ENCODE data around the gene SYCE1.
"Not testable (repeated sequence)": the region's sequence is repeated elsewhere in the genome, so short reads cannot be mapped to it uniquely, and the experiment has no call there.

The SYCE1 gene

GRCh38 chr10:133555521-133555920 is 9.9 kb downstream of the SYCE1 start:
- no peak for DNase-seq

- DNase-seq = no peak
Observed at GRCh38 chr10:133554600-133554999, 10.8 kb downstream of the SYCE1 start.

GRCh38 chr10:133544506-133544905 is 20.9 kb downstream of the SYCE1 start:
- DNase-seq = no peak

GRCh38 chr10:133541441-133541975 is 23.9 kb downstream of the SYCE1 start:
- not testable (repeated sequence) for DNase-seq

GRCh38 chr10:133537546-133538545 is 27.5 kb downstream of the SYCE1 start:
- DNase-seq = no peak

GRCh38 chr10:133536198-133536597 is 29.2 kb downstream of the SYCE1 start:
- no peak for DNase-seq

GRCh38 chr10:133534417-133534816 is 31.0 kb downstream of the SYCE1 start:
- DNase-seq = no peak

GRCh38 chr10:133532871-133533270 is 32.5 kb downstream of the SYCE1 start:
- no peak for DNase-seq

- DNase-seq = no peak
Observed at GRCh38 chr10:133530506-133530905, 34.9 kb downstream of the SYCE1 start.

- DNase-seq = no peak
Observed at GRCh38 chr10:133529576-133529946, 35.8 kb downstream of the SYCE1 start.

- DNase-seq = no peak
Observed at GRCh38 chr10:133528845-133529575, 36.4 kb downstream of the SYCE1 start.

GRCh38 chr10:133528296-133528844 is 37.0 kb downstream of the SYCE1 start:
- DNase-seq = no peak

GRCh38 chr10:133527771-133528271 is 37.6 kb downstream of the SYCE1 start:
- no peak for DNase-seq

GRCh38 chr10:133526957-133527588 is 38.3 kb downstream of the SYCE1 start, which contains the start of gene CYP2E1:
TSS of gene CYP2E1 (plus strand) at chr10:133527363. CDS start at chr10:133527396, 33 bp downstream.
- DNase-seq = no peak

GRCh38 chr10:133525444-133525843 is 39.9 kb downstream of the SYCE1 start:
- no peak for DNase-seq

GRCh38 chr10:133523631-133524203 is 41.7 kb downstream of the SYCE1 start:
- DNase-seq = no peak

GRCh38 chr10:133520193-133520738 is 45.1 kb downstream of the SYCE1 start:
- peak; percentile 92 for DNase-seq

- DNase-seq = not testable (repeated sequence)
Observed at GRCh38 chr10:133518517-133518916, 46.9 kb downstream of the SYCE1 start.

- DNase-seq = no peak
Observed at GRCh38 chr10:133516057-133516456, 49.3 kb downstream of the SYCE1 start.

- DNase-seq = no peak
Observed at GRCh38 chr10:133515471-133515870, 49.9 kb downstream of the SYCE1 start.

- DNase-seq = no peak
Observed at GRCh38 chr10:133511907-133512528, 53.4 kb downstream of the SYCE1 start.

Data from stimulated activated CD4-positive, alpha-beta T cell treated with anti-CD3 and anti-CD28 coated beads, Interleukin-1b, Interleukin-23, amount 100 ng/mL, for 48 hours (primary cell).